ENCODE measurements around the gene DSCAML1.

DSCAML1 gene

DNA sequence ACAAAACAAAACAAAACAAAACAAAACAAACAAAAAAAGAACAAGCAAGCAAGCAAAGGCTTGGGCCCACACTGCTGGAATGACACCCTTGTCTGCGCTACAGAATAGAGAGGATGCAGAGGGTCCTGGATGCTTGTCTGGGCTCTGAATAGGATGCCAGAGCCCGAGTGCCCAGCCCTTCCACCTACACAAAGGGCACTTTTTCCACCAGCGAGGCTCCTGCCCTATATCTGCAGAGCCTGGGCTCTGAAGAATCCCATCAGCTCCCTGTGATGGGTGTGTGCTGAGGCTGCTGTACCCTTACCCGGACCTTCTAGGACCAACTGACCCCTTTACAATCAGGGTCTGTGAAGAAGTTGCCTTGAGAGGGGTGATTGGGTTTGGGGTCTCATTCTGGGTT, 221.2 kb downstream of the DSCAML1 start:
- no peak for TF ChIP-seq CTCF (conservative IDR thresholded peaks at IDR 0.05; ENCODE audit: low read depth, low read length)
- DNase-seq (ENCODE audit: low read depth) = no peak

DNA sequence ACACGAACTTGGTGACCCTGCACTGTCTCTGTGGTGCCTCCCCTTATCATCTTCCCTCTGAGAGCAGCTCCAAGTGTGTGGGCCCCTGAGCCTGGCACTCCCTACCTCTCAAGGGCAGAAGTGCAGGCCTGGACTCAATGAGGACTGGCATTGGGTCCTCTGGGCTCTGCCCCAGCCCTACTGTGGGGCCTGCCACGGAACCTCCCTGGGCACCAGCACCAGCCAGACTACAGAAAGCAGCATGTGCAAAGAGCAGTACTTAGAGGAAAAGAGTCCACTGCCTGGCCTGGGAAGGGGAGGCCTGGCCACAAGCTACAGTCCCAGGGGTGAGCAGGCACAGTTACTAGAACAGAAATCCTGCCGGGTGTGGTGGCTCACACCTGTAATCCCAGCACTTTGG, 222.5 kb downstream of the DSCAML1 start:
- no peak for DNase-seq (ENCODE audit: low read depth)
- TF ChIP-seq CTCF (conservative IDR thresholded peaks at IDR 0.05; ENCODE audit: low read depth, low read length) = no peak

More for the DNA sequence above, 221.2 kb downstream of the DSCAML1 start:
- H3K4me3 ChIP-seq (ENCODE audit: low read depth, low read length) = no peak overlapping the region

GRCh38 chr11:117573326-117573725, 223.7 kb downstream of the DSCAML1 start:
- no peak for DNase-seq (ENCODE audit: low read depth)
- H3K4me3 ChIP-seq (ENCODE audit: low read depth, low read length) = no peak overlapping the region
- no peak for TF ChIP-seq CTCF (conservative IDR thresholded peaks at IDR 0.05; ENCODE audit: low read depth, low read length)

More for the DNA sequence above, 222.5 kb downstream of the DSCAML1 start:
- no peak overlapping the region for H3K4me3 ChIP-seq (ENCODE audit: low read depth, low read length)

GRCh38 chr11:117572671-117573070, 224.3 kb downstream of the DSCAML1 start:
- no peak for DNase-seq (ENCODE audit: low read depth)
- no peak for TF ChIP-seq CTCF (conservative IDR thresholded peaks at IDR 0.05; ENCODE audit: low read depth, low read length)
- no peak overlapping the region for H3K4me3 ChIP-seq (ENCODE audit: low read depth, low read length)

DNA sequence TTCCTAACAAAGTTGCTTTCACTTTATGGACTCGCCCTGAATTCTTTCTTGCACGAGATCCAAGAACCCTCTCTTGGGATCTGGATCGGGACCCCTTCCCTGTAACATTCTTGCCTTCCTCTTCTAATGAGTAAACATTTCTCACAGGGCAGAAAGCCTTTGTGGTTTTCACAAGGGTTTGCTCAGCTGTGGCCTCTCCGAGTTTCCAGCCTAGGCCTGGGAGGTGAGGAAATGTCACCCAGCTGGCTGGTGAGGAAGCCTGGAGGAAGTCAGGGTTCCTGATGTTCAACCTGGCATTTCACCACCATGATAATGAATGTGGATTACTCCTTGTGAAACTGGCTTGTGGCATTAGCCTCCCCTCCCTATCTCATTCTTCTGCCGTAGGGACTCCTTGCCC, 224.9 kb downstream of the DSCAML1 start:
- no peak for DNase-seq (ENCODE audit: low read depth)
- H3K4me3 ChIP-seq (ENCODE audit: low read depth, low read length) = no peak overlapping the region
- no peak for TF ChIP-seq CTCF (conservative IDR thresholded peaks at IDR 0.05; ENCODE audit: low read depth, low read length)

DNA sequence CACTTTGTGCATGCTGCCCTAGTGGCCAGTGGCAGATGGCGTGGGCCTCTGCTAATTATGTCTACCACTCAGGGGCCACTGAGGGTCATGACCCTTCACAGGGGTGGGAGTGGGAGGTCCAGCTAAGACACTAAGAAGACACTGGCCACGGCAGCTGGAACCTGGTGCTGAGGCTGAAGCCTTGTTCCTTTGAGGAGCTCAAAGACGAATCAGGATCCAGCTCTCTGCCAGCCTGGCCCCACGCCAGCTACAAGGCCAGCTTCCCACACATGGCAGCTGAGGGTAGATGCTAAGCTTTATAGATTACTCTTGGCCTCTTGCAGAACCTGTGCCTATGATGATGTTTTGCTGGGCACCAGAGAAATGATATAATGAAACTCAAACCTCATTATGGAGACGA, 226.3 kb downstream of the DSCAML1 start:
- H3K4me3 ChIP-seq (ENCODE audit: low read depth, low read length) = no peak overlapping the region
- DNase-seq (ENCODE audit: low read depth) = no peak
- no peak for TF ChIP-seq CTCF (conservative IDR thresholded peaks at IDR 0.05; ENCODE audit: low read depth, low read length)

DNA sequence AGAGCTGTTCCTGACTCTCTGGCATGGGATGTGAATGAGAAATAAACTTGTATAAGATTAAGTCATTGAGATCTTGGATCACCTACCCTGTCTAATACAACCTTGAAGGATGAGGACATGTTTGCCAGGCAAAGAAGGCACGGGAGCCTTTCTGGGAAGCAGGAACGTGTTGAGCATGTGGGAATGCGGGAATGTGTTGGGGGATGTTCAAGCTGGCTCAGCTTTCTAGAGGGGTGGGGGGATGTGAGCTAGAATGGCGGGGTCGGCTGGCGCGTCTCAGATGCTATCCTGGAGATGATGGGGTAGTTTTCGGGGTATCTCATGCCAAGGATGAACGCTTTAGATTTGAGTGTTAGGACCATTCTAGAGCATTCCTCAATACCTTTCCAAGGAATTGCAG, 227.1 kb downstream of the DSCAML1 start:
- no peak overlapping the region for H3K4me3 ChIP-seq (ENCODE audit: low read depth, low read length)
- DNase-seq (ENCODE audit: low read depth) = no peak
- no peak for TF ChIP-seq CTCF (conservative IDR thresholded peaks at IDR 0.05; ENCODE audit: low read depth, low read length)

All from choroid plexus epithelial cell (primary cell).